PC-3 (cell line): ENCODE results near the gene OSBPL1A. TPM values are rescaled to one million over a fixed set of nuclear protein-coding genes. Genes with fewer than 3 reads are reported as not detected.
A peak's percentile ranks its signal among the peaks of the same experiment; 100 is the strongest.

Experiments
- ATAC-seq: fragments of 200-7000 bp; cut with Tn5 transposase; 2 replicates; pipeline ENCODE4 v1.9.1; 2020; ENCODE audit warnings: mild to moderate bottlenecking, moderate library complexity
- BruUV-seq: library from RNA; stranded (reverse); fragments of 400-500 nt; replicated peaks from 2 replicates; lab custom pipeline; 2021; lab: Mats Ljungman, UMichigan
- CTCF ChIA-PET: fragments of 300-600 bp; sonication (Branson Sonifier 250); formaldehyde crosslinking; loops from one replicate; lab custom pipeline; 2022; ENCODE audit warnings: antibody characterized with exemption; lab: Charles Lee
- POLR2A ChIA-PET: fragments of 300-600 bp; sonication (Branson Sonifier 250); formaldehyde crosslinking; loops from one replicate; lab custom pipeline; 2022; ENCODE audit warnings: antibody characterized with exemption; ENCODE audit not compliant: unreplicated experiment; lab: Charles Lee
- DNase-seq: peaks from one replicate; pipeline ENCODE4 v3.0.0-alpha.2; 2015
- H2AFZ ChIP-seq: fragments of 300-600 bp; sonication (generic); 2 replicates; pipeline ENCODE4 v1.6.0; 2016; ENCODE audit warnings: antibody characterized with exemption, low read length
- H3F3A ChIP-seq: fragments of 300-600 bp; sonication (generic); one replicate; pipeline ENCODE4 v1.6.0; 2017; ENCODE audit warnings: antibody characterized with exemption, low read length, control low read depth, mild to moderate bottlenecking; ENCODE audit not compliant: unreplicated experiment
- H3K27ac ChIP-seq: fragments of 300-600 bp; sonication (generic); 2 replicates; pipeline ENCODE4 v1.5.1; 2016; ENCODE audit warnings: mild to moderate bottlenecking, low read length
- H3K27me3 ChIP-seq: fragments of 300-600 bp; sonication (generic); 2 replicates; pipeline ENCODE4 v1.6.1; 2016; ENCODE audit warnings: low read length, mixed read lengths
- H3K36me3 ChIP-seq: fragments of 300-600 bp; sonication (generic); 2 replicates; pipeline ENCODE4 v1.6.1; 2016; ENCODE audit warnings: low read depth, mixed run types, low read length, mixed read lengths
- H3K4me1 ChIP-seq: fragments of 300-600 bp; sonication (generic); 2 replicates; pipeline ENCODE4 v1.5.1; 2016; ENCODE audit warnings: low read length; ENCODE audit not compliant: insufficient read depth
- H3K4me2 ChIP-seq: fragments of 300-600 bp; sonication (generic); 2 replicates; pipeline ENCODE4 v1.6.0; 2016; ENCODE audit warnings: low read length
- H3K4me3 ChIP-seq: fragments of 300-600 bp; sonication (generic); 2 replicates; pipeline ENCODE4 v1.5.1; 2016; ENCODE audit warnings: mild to moderate bottlenecking, low read length, mixed read lengths
- H3K79me2 ChIP-seq: fragments of 300-600 bp; sonication (generic); 2 replicates; pipeline ENCODE4 v1.6.1; 2017; ENCODE audit warnings: low read length, mixed read lengths
- H3K9ac ChIP-seq: fragments of 300-600 bp; sonication (generic); 2 replicates; pipeline ENCODE4 v1.6.0; 2016; ENCODE audit warnings: mild to moderate bottlenecking, low read length
- H3K9me2 ChIP-seq: fragments of 300-600 bp; sonication (generic); replicated peaks from 2 replicates; pipeline ENCODE4 v1.6.1; 2016; ENCODE audit warnings: mixed run types, low read length, mixed read lengths
- H3K9me3 ChIP-seq: fragments of 300-600 bp; sonication (generic); 2 replicates; pipeline ENCODE4 v1.6.1; 2016; ENCODE audit warnings: low read length, mixed read lengths
- H4K20me1 ChIP-seq: fragments of 300-600 bp; sonication (generic); 2 replicates; pipeline ENCODE4 v1.6.1; 2016; ENCODE audit warnings: low read length, mixed read lengths
- CTCF ChIP-seq: fragments of 300-600 bp; sonication (generic); conservative IDR thresholded peaks from 2 replicates; pipeline ENCODE4 v1.5.1; 2017; ENCODE audit warnings: antibody characterized with exemption, low read depth, mild to moderate bottlenecking, low read length
- EZH2 ChIP-seq: fragments of 300-600 bp; sonication (generic); IDR thresholded peaks from one replicate; pipeline ENCODE4 v1.6.1; 2017; ENCODE audit warnings: antibody characterized with exemption, mild to moderate bottlenecking, low read length; ENCODE audit not compliant: unreplicated experiment
- EZH2phosphoT487 ChIP-seq: fragments of 300-600 bp; sonication (generic); IDR thresholded peaks from 2 replicates; pipeline ENCODE4 v1.6.1; 2018; ENCODE audit warnings: mild to moderate bottlenecking, antibody characterized with exemption, low read length, borderline replicate concordance
- intact Hi-C: fragments of 100-400 bp; cut with micrococcal nuclease; formaldehyde crosslinking; loops from 2 replicates; pipeline ENCODE4 v1.9.0; 2023
- total RNA-seq: library from RNA; depleted of rRNA; stranded (reverse); fragments of >200 nt; gene quantifications from 2 replicates; pipeline ENCODE4 v1.2.3, GENCODE V29; 2014

The OSBPL1A gene
- total RNA-seq, 1 experiment from 2014 or later, result 39.7 TPM

GRCh38 chr18:24403076-24403475, 5.5 kb upstream of the OSBPL1A start:
- Histone ChIP-seq H3K4me2 (no peak overlapping the region), H2AFZ (no peak overlapping the region), H3K9me3 (no peaks in the 10 kb centered on the region), H3F3A (no peaks in the 10 kb centered on the region), H3K79me2 (no peaks in the 10 kb centered on the region), H4K20me1 (no peaks in the 10 kb centered on the region), H3K27ac (no peak overlapping the region), H3K27me3 (no peaks in the 10 kb centered on the region), H3K36me3 (no peaks in the 10 kb centered on the region), H3K9me2 (no peaks in the 10 kb centered on the region), H3K9ac (no peak overlapping the region), H3K4me1 (peaks cover 15% of the 10 kb centered on the region), H3K4me3 (no peak overlapping the region)
- no peak for TF ChIP-seq CTCF
- TF ChIP-seq EZH2phosphoT487, result no peak
- TF ChIP-seq EZH2, result no peak
- CTCF ChIA-PET, result no interaction called here
- intact Hi-C loops, result no loop called here
- no peak for ATAC-seq
- POLR2A ChIA-PET, result no interaction called here
- no peak for DNase-seq
- no TSS peak for BruUV-seq

- no peak overlapping the region for H3K4me2 ChIP-seq
- H4K20me1 ChIP-seq, result no peaks in the 10 kb centered on the region
- no peaks in the 10 kb centered on the region for H3K9me3 ChIP-seq
- DNase-seq (no peak), ATAC-seq (no peak)
- H3K27ac ChIP-seq, result no peak overlapping the region
- no peaks in the 10 kb centered on the region for H3K36me3 ChIP-seq
- CTCF ChIA-PET, result no interaction called here
- H3K9ac ChIP-seq, result no peak overlapping the region
- BruUV-seq, result no TSS peak
- H3F3A ChIP-seq, result no peaks in the 10 kb centered on the region
- H2AFZ ChIP-seq, result no peak overlapping the region
- intact Hi-C loops, result no loop called here
- H3K79me2 ChIP-seq, result no peaks in the 10 kb centered on the region
- peaks cover 17% of the 10 kb centered on the region for H3K4me1 ChIP-seq
- POLR2A ChIA-PET, result no interaction called here
- TF ChIP-seq EZH2phosphoT487, result no peak
- peak; percentile 46; the same call in 1 of the 2 replicates for TF ChIP-seq CTCF
- H3K27me3 ChIP-seq, result no peaks in the 10 kb centered on the region
- H3K4me3 ChIP-seq, result no peak overlapping the region
- no peaks in the 10 kb centered on the region for H3K9me2 ChIP-seq
Observed at GRCh38 chr18:24402209-24402785, 4.7 kb upstream of the OSBPL1A start.

- H3K36me3 ChIP-seq, result no peaks in the 10 kb centered on the region
- intact Hi-C loops, result no loop called here
- ChIA-PET CTCF (no interaction called here), POLR2A (no interaction called here)
- no peaks in the 10 kb centered on the region for H4K20me1 ChIP-seq
- no TSS peak for BruUV-seq
- no peaks in the 10 kb centered on the region for H3F3A ChIP-seq
- no peak for DNase-seq
- no peak overlapping the region for H3K4me3 ChIP-seq
- H3K4me2 ChIP-seq, result no peak overlapping the region
- peaks cover 13% of the 10 kb centered on the region; the same call in 1 of the 2 replicates for H3K79me2 ChIP-seq
- H3K9me2 ChIP-seq, result no peaks in the 10 kb centered on the region
- H3K4me1 ChIP-seq, result peaks cover 24% of the 10 kb centered on the region
- no peaks in the 10 kb centered on the region for H3K27me3 ChIP-seq
- no peak overlapping the region for H2AFZ ChIP-seq
- no peaks in the 10 kb centered on the region for H3K9me3 ChIP-seq
- no peak for ATAC-seq
- no peak overlapping the region for H3K9ac ChIP-seq
- no peak overlapping the region for H3K27ac ChIP-seq
- TF ChIP-seq CTCF (no peak), EZH2 (no peak), EZH2phosphoT487 (no peak)
Observed at GRCh38 chr18:24400587-24400986, 3.0 kb upstream of the OSBPL1A start.
